T follicular helper cell (primary cell): ENCODE data around the gene CPLX1.
"Not testable (repeated sequence)": the region's sequence is repeated elsewhere in the genome, so short reads cannot be mapped to it uniquely, and the experiment has no call there.

ENCODE experiments used
- DNase-seq: peaks from one replicate; pipeline ENCODE4 v3.0.0-alpha.2; 2020; ENCODE audit warnings: low read depth

The CPLX1 gene

DNA sequence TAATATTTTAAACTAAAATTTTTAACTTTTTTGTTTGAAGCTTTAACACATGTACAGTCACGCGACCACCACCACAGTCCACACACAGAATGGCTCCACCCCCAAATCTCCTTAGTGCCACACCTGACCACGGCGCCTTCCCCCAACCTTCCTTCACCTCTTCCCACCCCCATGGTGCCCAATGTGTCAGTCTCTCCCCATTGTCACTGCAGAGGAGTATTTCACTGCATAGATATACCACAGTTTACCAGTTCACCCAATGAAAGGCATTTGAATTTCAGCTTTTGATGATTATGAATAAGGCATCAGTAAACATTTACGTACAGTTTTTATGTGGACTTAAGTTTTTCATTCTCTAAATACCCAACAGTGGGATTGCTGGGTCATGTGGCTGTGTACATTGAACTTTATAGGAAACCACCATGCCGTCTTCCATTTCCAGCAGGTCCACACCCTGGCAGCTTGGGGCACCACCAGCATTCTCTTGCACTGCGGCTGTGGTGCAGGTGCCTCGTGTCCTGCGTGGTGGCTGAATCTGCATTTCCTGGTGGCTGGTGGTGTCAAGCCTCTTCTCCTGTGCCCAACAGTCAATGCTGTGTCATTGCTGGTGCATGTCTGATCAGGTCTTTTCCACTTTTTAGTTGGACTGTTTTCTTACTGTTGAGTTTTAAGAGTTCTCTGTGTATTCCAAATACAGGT is 49.0 kb downstream of the CPLX1 start:
- DNase-seq: no peak

DNA sequence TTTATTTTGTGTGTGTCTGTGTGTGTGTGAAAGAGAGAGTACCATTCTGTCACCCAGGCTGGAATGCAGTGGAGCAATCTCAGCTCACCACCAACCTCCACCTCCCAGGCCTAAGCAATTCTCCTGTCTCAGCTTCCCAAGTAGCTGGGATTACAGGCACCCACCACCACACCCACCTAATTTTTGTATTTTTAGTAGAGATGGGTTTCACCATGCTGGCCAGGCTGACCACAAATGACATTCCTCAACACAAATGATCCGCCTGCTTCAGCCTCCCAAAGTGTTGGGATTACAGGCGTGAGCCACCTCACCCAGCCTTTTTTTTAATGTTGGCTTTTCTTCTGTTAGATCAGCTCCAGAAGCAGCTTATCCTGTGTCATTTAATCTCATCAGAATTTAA is 50.4 kb downstream of the CPLX1 start:
- DNase-seq: not testable (repeated sequence)

DNA sequence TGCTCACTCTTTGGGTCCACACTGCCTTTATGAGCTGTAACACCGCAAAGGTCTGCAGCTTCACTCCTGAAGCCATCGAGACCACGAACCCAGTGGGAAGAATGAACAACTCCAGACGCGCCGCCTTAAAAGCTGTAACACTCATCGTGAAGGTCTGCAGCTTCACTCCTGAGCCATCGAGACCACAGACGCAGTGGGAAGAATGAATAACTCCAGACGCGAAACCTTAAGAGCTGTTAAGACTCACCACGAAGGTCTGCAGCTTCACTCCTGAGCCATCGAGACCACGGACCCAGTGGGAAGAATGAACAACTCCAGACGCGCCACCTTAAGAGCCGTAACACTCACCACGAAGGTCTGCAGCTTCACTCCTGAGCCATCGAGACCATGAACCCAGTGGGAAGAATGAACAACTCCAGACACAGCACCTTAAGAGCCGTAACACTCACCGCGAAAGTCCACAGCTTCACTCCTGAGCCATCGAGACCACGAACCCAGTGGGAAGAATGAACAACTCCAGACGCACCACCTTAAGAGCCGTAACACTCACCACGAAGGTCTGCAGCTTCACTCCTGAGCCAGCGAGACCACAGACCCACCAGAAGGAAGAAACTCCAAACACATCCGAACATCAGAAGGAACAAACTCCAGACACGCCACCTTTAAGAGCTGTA is 51.4 kb downstream of the CPLX1 start:
- not testable (repeated sequence) for DNase-seq

DNA sequence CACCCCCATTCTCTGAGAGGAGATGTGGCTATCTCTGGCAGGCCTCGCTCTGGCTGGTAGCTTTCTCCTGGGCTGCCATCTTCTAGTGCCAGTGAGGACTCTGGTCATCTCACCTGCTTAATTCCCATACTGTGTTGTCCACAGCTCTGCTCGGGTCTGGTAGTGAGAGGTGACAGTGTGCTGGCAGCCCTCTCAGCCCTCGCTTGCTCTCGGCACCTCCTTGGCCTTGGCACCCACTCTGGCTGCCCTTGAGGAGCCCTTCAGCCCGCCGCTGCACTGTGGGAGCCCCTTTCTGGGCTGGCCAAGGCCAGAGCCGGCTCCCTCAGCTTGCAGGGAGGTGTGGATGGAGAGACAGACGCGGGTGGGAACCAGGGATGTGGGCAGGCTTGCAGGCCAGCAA is 52.7 kb downstream of the CPLX1 start:
- DNase-seq: no peak

DNA sequence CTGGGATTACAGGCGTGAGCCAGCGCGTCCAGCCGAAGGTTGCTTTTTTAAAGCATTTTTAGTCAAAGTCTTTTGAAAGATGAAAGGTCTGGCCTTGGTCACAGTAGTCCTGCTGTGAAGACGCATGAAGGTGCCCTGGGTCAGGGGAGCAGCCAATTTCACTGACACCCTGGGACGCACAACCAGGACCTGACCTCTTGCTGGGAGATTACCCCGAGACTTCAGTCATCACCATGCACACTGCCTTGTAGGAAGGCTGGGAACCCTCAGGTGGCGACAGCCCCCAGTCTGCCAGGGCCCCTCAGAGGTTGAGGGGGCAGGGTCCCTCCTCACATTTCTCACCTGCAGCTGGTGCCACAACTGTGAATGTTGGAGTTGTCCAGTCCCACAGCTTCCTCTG is 53.2 kb downstream of the CPLX1 start:
- no peak for DNase-seq

DNA sequence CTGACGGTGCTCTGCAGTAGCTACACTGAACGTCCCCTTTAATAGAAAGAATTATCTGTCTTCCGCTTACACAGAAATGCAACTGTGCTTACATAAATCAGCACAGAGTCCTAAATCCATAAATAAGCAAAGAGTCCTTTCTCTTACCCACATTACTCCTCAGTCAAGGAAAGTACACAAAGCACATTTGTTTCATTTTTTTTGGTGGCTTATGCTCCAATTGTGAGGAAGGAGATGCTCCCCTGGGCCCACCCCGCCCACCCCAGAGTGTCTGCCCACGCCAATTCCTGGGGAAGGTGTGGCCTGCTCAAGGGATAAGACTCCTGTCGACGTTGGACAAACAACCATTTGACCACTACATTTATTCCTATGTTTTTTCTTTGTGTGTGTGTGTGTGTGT is 53.8 kb downstream of the CPLX1 start:
- no peak for DNase-seq

DNA sequence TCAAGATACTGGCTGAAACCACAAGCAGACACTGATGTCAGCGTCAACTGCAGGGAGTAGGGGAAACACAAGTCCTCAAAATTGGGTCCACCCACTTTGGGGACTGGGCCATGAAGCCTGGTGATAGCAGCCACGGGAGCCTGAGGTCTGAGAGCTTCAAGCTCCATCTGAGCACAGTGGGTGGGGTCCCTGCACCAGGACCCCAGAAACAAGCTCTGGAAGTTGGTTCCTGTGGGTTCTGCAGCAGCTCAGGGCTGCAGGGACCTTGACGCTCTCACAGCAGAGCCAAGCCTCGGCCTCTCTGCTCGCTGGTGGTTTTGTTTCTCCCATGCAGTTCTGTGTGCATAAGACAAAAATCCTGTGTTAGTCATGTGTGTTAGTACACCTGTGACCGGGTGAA is 54.5 kb downstream of the CPLX1 start:
- DNase-seq: no peak

DNA sequence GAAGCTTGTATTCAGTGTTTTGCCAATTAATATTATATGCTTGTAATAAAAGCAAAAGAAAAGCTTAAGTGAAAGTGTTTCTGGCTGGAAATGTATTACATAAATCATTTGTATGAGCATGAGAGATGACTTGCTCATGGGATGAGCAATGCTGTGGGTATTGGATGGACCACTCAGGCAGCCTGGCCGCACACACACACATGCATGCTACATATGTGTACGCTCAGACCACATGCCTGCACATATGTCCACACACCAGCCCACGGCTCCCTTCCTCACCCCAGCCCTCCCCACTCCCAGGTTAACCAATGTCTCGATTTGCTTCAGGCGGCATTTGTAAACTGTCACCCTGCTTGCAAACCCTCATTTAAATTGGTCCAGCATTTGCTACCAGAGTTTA is 55.9 kb downstream of the CPLX1 start:
- no peak for DNase-seq

DNA sequence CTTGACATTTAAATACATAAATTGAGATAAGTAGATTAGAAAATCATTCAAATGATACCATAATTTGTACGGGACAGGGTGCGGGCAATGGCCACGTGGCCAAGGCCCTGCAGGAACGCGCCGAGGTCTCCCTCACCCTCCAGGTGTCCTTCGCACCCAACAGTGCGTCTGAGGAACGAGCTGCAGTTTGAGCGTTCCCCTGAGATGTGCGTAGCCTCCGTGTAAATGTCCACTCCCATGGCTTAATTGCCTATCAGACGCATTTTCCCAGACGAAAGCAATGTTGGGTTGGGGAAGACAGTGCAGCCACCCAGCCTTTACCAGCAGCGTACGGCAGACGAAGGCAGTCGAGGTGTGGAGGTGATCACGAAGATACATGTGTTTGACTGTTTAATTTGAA is 56.4 kb downstream of the CPLX1 start:
- no peak for DNase-seq

DNA sequence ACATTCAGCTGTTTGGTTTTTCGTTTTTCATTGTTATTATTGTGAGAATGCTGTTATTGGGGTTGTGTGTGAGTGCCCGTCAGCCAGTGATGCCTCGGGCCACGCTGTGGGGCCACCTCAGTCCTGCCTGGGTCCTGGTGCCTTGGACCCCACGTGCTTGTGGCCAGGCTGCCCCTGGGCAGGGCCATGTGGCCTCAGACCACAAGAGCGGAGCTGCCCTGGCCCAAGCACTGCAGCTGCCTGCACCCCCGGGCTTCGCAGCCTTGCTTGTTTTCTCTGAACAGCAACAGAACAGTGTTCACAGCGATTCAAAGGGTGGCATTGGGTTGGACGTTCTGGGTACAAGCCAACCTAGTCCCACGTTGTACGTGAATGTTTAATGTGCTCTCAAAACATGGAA is 56.9 kb downstream of the CPLX1 start:
- no peak for DNase-seq

DNA sequence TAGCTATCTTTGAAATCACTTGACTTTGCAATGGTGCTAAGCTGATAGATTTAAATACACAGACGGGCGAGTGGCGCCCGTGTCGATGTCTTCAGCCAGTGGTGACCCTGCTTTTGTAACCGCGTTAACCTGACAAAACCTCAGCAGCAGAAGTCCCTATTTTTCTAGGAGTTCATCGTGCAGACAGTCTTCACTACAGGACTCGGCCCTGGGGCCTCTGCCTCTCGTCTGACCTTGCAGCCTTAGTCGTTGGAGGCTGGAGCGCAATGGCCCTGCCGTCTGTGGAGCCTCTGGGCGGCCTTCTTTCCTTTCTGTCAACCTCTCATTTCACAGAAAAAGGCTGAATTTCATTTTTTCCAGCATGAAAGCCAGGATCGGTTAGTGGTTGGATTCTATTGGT is 57.9 kb downstream of the CPLX1 start:
- no peak for DNase-seq

DNA sequence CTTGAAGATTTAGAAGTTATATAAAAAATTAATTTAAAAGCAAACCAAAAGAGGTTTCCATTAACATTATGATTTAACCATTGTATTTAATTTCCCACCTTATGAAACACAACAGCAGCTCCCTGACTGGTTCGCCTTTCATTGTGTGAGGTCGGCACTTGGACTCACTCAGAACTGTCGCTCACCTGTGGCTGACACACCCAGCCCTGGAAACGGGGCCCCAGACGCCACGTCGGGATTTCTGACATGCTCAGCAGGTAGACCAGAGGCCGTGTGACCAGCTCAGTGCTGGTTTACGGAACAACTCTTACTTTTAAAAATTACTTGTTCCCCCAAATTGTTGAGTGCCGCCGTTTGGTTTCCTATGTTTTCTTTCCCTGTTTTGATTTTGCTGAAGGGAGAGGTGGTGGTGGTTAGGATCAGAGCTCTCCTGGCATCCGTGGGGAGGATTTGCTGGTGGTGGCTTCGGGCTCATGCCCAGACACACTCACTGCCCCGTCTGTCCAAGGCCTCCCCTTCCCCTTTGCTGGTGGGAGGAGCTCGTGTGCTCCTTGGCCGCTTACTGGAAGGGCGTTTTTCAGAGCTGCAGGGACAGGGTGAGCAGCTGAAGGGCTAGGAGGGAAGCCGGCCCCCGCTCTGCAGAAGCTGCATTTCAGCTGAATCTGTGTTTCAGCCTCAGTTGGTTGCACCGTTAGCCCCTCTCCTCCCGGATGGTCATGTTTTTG is 59.2 kb downstream of the CPLX1 start:
- DNase-seq: no peak

DNA sequence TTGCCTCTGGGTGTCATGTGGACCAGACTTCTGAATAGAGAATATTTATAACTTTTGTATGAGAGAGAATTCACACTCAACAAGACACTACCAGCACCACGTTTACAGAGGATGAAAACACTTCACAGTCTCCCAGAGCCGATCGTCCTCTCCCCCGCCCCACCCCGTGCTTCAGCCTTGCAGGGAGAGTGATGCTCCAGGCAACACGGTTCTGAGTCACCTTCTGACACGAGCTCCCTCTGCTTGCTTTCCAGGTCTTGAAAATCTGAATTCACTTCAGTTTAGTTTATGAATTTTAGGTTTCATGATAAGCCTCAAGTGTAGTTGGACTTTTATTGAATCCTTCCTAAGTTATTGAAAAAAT is 59.8 kb downstream of the CPLX1 start:
- no peak for DNase-seq

DNA sequence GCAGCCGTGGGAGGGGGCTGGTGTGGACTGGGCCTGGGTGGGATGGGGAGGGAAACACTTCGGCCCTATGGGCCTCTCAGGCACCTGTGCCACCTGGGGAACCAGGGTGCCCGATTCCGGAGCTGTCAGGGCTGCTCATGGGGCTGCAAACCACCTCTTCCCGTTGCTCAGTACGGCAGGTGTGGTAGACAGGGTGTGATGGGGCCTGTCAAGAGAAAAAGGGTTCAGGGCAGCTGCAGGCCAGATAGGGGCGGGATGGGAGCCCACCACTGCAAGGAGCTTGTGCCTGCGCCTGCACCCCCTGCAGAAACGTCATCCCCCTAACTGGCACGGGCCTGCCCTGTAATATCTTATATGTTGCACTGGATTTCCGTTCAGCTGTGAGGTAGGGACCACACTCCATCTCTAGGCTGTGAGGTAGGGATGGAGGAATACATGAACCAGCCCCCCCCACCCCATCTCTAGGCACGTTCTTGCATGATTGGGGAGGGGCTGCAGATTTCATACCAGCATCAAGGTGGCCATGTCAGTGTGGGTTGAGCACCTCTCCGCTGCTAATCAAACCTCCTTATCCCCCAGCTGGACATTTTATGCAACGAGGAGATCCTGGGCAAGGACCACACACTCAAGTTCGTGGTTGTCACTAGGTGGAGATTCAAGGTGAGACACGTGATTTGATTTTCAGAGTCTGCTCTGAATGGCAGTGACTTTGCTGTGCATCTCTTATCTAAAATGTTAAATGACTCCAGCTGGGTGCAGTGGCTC is 61.3 kb downstream of the CPLX1 start:
- DNase-seq: no peak

DNA sequence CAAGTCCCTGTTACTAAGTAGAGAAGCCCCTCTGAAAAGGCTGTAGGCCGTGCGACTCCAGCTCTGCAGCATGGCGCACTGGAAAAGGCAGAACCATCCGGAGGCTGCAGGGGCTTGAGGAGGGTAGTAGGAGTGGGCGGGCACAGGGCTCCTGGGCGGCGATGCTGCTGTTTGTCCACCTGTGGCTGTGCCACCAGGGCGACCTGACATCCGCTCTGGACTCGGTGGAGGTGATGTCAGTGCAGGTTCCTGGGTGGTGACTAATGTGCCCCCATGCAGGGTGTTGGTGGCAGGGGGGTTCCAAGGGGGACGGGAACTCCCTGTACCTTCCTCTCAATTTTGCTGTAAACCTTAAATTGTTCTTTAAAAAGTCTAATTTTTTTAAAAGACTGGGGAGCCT is 62.0 kb downstream of the CPLX1 start:
- DNase-seq: no peak

DNA sequence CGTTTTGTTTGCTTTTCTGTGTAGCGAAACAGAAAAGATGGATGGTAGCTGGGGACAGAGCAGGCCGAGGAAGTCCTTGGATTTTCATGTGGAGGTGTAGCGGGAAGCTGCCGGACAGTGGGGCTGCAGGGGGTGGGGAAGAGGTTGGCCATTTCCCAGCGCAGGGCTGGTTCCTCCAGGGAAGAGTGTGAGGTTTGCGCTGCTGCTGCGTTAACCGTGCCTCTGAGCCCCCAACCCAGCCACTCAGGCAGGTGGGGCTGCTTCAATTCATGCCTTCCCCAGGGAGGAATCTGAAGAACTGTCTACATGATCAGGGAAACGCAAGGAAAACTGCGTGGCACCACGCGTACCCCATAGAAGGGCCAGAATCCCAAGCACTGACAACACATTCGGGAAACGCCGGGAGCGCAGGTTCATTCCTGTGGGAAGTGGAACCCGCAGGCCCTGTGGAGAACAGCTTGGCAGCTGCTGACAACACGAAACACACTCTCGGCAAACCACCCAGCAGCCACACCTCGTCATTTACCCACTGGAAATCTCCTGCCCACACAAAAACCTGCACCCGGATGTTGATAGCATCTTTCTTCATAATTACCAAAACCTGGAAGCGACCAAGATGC is 62.6 kb downstream of the CPLX1 start:
- DNase-seq: no peak

DNA sequence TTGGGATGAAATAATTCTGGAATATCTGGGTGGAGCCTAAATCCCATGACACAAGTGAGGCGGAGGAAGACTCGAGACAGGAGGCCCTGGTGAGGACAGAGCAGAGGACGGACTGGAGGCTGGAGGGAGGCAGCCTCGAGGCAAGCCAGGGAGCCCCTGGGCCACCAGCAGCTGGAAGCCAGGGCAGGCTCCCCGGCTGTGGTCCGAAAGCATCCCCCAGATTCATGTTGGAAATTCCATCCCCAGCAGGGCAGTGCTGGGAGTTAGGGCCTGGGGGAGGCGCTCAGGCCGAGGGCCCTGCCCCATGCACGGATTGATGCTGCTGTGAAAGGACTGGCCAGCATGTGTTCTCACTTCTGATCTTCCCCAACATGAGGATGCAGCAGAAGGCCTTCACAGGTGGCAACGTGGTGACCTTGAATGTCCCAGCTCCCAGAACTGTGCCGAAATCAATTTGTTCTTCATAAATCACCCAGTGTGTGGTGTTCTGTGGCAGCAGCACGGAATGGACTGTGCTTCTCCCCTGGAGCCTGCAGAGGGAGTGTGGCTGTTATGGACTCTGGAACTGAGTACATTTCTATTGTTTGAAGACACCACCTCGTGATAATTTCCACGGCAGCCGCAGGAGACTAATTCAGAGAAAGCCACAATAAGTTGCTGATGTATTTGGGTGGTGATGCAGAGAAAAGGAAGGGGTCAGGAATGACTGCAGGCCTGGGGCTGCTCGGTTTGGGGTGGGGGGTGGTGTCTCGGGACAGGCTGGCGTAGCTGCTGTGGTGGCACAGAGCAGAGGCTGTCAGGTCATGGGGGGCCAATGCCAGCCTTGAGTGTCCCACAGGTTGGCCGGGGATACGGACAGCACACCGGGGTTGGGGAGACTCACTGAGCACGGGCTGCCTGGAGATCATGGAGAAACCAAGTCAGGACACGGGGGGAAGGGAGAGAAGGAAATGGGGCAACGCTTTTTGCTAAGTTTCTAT is 63.4 kb downstream of the CPLX1 start:
- DNase-seq: no peak

DNA sequence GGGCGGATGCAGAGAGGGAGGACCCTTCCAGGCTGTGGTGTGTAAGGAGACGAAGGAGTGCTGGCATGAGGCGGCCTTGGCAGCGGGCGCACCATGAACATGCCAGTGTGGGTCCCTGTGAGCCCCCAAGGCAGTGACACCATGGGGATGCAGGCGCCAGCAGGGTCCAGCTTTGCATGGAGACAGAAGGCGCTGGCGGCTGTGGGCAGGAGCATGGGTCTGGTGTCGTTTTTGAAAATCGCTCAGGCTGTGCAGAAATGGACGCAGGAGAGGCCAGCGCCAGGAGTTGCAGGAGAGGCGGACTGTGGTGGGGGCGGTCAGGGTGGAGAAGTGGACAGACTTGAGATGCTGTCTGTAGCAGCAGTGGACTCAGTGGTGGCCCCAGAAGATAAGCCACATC is 64.2 kb downstream of the CPLX1 start:
- DNase-seq: no peak

DNA sequence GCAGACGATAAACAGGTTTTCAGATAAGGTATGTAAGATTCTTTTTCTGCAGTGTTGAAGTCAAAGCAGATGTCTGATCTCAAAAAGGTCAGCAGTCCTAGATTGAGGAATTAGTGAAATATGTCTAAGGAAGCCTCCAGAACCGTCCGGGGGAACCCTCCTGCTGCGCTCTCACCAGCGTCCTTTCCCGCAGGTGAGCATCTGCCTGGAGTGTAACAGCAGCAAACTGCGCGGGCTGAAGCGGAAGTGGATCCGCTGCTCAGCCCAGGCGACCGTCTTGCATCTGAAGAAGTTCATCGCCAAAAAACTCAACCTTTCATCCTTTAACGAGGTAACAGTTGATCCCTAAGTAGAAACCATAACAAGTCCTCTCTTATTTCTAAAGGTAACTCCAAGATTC is 64.8 kb downstream of the CPLX1 start:
- DNase-seq: no peak

DNA sequence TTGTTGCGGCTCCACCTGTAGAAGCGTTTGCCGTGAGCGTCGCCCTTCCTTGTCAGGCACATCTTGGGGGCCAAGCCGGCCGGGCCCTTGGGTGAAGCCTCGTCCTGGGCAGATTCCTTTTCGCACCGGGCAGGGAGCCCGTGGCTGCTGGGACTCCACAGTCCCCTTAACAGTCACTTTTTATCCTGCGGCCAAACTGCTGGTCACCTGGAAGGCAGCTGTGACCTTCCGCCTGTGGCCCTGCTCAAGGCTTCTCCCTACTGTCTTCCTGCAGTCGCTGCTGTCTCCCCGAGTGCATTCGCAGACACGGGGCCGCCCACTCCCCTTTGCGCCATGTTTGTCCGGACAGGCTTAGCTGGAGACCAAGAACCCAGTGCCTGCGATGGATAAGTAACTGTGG is 65.3 kb downstream of the CPLX1 start:
- no peak for DNase-seq

DNA sequence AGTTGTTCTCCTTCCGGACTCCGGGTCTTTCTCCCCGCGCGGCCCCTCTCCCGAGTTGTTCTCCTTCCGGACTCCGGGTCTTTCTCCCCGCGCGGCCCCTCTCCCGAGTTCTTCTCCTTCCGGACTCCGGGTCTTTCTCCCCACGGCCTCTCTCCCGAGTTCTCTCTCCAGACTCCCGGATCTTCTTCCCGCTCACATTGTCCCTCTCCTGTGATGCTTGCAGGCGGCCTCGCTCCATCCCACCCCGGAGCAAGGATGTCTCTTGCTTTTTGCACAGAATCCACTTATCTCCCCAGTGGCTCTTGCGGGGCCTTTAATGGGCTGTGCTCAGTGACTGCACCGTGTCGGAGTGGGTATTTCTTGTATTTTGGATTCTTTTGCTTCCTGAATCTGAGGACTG is 66.1 kb downstream of the CPLX1 start:
- DNase-seq: not testable (repeated sequence)
